BE2C (cell line): ENCODE results near the gene ERF.
"Not testable (repeated sequence)": the region's sequence is repeated elsewhere in the genome, so short reads cannot be mapped to it uniquely, and the experiment has no call there.

Experiments used
- DNase-seq: peaks from one replicate; pipeline ENCODE4 v3.0.0-alpha.2; 2020
- H3K27me3 ChIP-seq: fragments of 250-450 bp; sonication (Bioruptor Pico); 2 replicates; pipeline ENCODE4 v1.5.1; 2020; ENCODE audit warnings: mild to moderate bottlenecking
- H3K36me3 ChIP-seq: fragments of 250-450 bp; sonication (Bioruptor Pico); 2 replicates; pipeline ENCODE4 v1.5.1; 2020; ENCODE audit warnings: mild to moderate bottlenecking
- H3K4me1 ChIP-seq: fragments of 250-450 bp; sonication (Bioruptor Pico); 2 replicates; pipeline ENCODE4 v1.5.1; 2020
- H3K4me3 ChIP-seq: 2 replicates; pipeline ENCODE4 v1.5.1; 2011; ENCODE audit warnings: low read depth, low read length
- H3K9me3 ChIP-seq: fragments of 250-450 bp; sonication (Bioruptor Pico); 2 replicates; pipeline ENCODE4 v1.5.1; 2020
- CTCF ChIP-seq: IDR thresholded peaks from 2 replicates; pipeline ENCODE4 v1.5.1; 2012; ENCODE audit warnings: mild to moderate bottlenecking, low read depth, low read length

The ERF gene

GRCh38 chr19:42267644-42268141 is 12.8 kb upstream of the ERF start:
- H3K4me3 ChIP-seq: peak overlapping the region; percentile 86
- H3K9me3 ChIP-seq: no peaks in the 10 kb centered on the region
- H3K4me1 ChIP-seq: no peaks in the 10 kb centered on the region
- DNase-seq: no peak
- H3K27me3 ChIP-seq: no peaks in the 10 kb centered on the region
- H3K36me3 ChIP-seq: peaks cover 12% of the 10 kb centered on the region
- no peak for TF ChIP-seq CTCF

DNA sequence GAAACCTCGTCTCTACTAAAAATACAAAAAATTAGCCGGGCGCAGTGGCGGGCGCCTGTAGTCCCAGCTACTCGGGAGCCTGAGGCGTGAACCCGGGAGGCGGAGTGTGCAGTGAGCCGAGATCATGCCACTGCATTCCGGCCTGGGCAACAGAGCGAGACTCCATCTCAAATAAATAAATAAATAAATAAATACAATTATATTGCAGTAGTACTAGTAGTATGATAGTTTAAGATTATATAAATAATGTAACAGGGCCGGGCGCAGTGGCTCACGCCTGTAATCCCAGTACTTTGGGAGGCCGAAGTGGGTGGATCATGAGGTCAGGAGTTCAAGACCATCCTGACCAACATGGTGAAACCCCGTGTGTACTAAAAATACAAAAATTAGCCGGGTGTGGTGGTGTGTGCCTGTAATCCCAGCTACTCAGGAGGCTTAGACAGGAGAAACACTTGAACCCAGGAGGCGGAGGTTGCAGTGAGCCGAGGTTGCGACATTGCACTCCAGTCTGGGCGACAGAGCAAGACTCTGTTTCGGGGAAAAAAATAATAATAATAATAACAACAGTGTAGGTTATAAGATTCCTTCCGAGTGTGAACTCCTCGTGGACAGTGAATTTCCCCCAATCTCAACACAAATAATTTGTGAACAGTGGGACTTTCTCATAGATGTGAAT is 12.1 kb upstream of the ERF start:
- peak overlapping the region; percentile 86 for H3K4me3 ChIP-seq
- not testable (repeated sequence) for H3K9me3 ChIP-seq

DNA sequence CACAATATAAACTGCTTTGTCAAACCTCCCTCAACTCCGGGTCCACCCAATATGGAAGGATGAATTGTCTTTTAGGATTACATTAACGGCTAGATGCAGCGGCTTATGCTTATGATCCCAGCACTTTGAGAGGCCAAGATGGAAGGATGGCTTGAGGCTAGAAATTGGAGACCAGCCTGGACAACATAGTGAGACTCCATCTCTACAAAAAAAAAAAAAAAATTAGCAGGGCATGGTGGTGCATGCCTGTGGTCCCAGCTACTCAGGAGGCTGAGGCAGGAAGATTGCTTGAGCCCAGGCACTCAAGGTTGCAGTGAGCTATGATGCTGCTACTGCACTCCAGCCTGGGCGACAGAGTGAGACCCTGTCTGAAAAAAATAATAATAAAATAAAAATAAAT is 11.2 kb upstream of the ERF start:
- H3K36me3 ChIP-seq, DNase-seq, H3K4me1 ChIP-seq, H3K9me3 ChIP-seq, H3K4me3 ChIP-seq, H3K27me3 ChIP-seq: not testable (repeated sequence)

More for the DNA sequence above, 12.1 kb upstream of the ERF start:
- H3K27me3 ChIP-seq, DNase-seq, H3K4me1 ChIP-seq, H3K36me3 ChIP-seq: not testable (repeated sequence)

DNA sequence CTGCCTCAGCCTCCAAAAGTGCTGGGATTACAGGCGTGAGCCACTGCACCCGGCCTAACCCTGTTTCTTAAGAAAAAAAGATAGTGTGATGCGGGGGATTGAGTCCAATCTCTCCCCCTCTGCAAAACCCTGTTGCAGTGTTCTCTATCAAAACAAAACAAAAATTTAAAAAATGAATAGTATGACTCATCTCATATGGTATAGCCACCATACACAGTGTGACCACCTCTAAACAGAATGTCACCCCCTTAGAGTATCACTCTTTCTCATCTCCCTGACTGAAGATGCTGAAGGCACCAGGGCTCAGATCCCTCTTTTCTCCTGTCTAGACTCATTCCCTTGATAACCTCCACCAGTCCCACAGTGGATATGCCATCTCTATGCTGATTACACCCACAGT is 6.8 kb upstream of the ERF start:
- H3K4me1 ChIP-seq: no peaks in the 10 kb centered on the region
- no peaks in the 10 kb centered on the region for H3K27me3 ChIP-seq
- H3K36me3 ChIP-seq: no peaks in the 10 kb centered on the region
- no peak for TF ChIP-seq CTCF
- H3K9me3 ChIP-seq: no peaks in the 10 kb centered on the region
- H3K4me3 ChIP-seq: no peak overlapping the region
- DNase-seq: no peak

DNA sequence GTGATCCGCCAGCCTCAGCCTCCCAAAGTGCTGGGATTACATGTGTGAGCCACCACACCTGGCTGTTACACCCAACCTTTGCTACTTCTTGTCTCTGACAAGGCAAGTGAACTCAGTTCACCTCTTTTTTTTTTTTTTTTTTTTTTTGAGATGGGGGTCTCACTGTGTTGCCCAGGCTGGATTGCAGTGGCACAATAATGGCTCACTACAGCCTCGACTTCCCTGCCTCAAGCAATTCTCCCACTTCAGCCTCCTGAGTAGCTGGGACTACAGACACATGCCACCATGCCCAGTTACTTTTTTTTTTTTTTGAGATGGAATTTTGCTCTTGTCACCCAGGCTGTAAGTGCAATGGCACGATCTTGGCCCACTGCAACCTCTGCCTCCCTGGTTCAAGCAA is 2.9 kb upstream of the ERF start:
- not testable (repeated sequence) for H3K9me3 ChIP-seq, H3K4me1 ChIP-seq, H3K27me3 ChIP-seq, H3K36me3 ChIP-seq, H3K4me3 ChIP-seq, DNase-seq

- peaks cover 4% of the 10 kb centered on the region; the same call in 1 of the 2 replicates for H3K36me3 ChIP-seq
- H3K4me1 ChIP-seq: peaks cover 7% of the 10 kb centered on the region
- DNase-seq: peak; percentile 72
- peak overlapping the region; percentile 70 for H3K4me3 ChIP-seq
- no peak for TF ChIP-seq CTCF
- H3K9me3 ChIP-seq: no peaks in the 10 kb centered on the region
- H3K27me3 ChIP-seq: no peaks in the 10 kb centered on the region
Observed at GRCh38 chr19:42255766-42256745, 1.1 kb upstream of the ERF start.

DNA sequence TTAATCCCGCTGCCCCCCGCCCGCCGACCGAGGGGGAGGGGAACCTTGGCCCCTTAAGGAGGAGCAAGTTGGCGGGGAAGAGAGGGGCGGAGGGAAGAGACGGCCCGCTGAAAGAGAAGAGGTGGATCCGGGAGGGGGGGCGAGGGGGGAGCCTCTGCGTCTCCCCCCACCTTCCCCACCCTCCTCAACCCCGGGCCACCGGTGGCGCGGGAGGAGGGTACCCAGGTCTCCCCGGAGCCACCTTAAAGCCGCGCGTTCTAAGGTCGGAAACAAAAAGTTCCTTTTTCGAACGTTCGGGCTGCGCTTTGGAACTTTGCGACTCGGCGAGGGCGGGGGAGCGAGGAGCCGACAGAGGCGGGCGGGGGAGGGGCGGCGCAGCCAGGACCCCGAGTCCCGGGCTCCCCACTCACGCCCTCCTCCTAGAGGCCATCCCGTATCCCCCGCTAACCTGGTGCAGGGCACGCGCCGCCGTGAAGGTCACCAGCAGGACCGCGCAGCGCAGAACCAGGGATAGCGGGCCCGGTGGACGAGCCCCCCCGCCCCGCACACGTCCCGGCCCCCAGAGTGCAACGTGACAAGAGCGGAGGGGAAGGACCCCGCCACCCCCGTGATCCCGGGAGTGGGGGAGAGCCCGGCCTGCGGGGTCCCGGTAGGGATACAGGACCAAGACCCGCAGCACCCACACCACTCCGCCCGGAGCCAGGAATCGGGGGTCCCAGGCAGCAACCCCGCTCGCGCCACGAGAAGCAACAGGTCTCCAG is 659 bp downstream of the ERF start:
- Histone ChIP-seq H3K36me3 (peaks cover 18% of the 10 kb centered on the region), H3K27me3 (no peaks in the 10 kb centered on the region), H3K4me1 (peaks cover 8% of the 10 kb centered on the region), H3K9me3 (no peaks in the 10 kb centered on the region), H3K4me3 (peak overlapping the region; percentile 93)
- TF ChIP-seq CTCF: no peak
- DNase-seq: peak; percentile 72
